K562 (cell line): ENCODE measurements around the gene PLOD1. TPM values are rescaled to one million over a fixed set of nuclear protein-coding genes. Genes with fewer than 3 reads are reported as not detected.

ENCODE experiments used
- CC2D1A ChIP-seq: fragments of 450-650 bp; IDR thresholded peaks from 2 replicates; pipeline ENCODE4 v1.6.1; 2017; ENCODE audit warnings: mild to moderate bottlenecking
- CTBP1 ChIP-seq: fragments of 450-650 bp; IDR thresholded peaks from 2 replicates; pipeline ENCODE4 v1.6.1; 2016; ENCODE audit warnings: borderline replicate concordance
- GABPA ChIP-seq: fragments of 200-800 bp; sonication (Bioruptor generic); conservative IDR thresholded peaks from 2 replicates; pipeline ENCODE4 v1.6.1; 2016; ENCODE audit warnings: low read depth, missing genetic modification characterization, missing compliant biosample characterization
- MAZ ChIP-seq, 2 experiments: fragments of 450-650 bp in 1 of 2; sonication (generic) in 1 of 2; formaldehyde crosslinking; IDR thresholded peaks in 1 of 2; conservative IDR thresholded peaks in 1 of 2; 2 replicates each; pipeline versions ENCODE4 v1.4.0 to v1.5.0; 2020; ENCODE audit warnings: mild to moderate bottlenecking in 1 of 2, missing genetic modification reagents in 1 of 2
- MEIS2 ChIP-seq: fragments of 450-650 bp; IDR thresholded peaks from 2 replicates; pipeline ENCODE4 v1.6.1; 2014; ENCODE audit warnings: mild to moderate bottlenecking; ENCODE audit not compliant: partially characterized antibody
- MGA ChIP-seq: fragments of 450-650 bp; IDR thresholded peaks from 2 replicates; pipeline ENCODE4 v1.6.1; 2016; ENCODE audit warnings: mild to moderate bottlenecking, moderate library complexity
- TEAD1 ChIP-seq, 2 experiments: fragments of 450-650 bp in 1 of 2; sonication (generic) in 1 of 2; formaldehyde crosslinking; IDR thresholded peaks; 2 replicates each; pipeline versions ENCODE4 v1.4.0 to v1.8.0; 2020 to 2022; ENCODE audit warnings: mild to moderate bottlenecking in 2 of 2, missing genetic modification reagents in 1 of 2
- TEAD4 ChIP-seq, 2 experiments: sonication (generic) in 1 of 2; formaldehyde crosslinking in 1 of 2; IDR thresholded peaks; 2 replicates each; pipeline versions ENCODE4 v1.6.1 to v1.8.0; 2012 to 2022; ENCODE audit warnings: borderline replicate concordance in 1 of 2, inconsistent platforms in 1 of 2, low read length in 1 of 2, mild to moderate bottlenecking in 1 of 2, missing genetic modification reagents in 1 of 2
- ZNF121 ChIP-seq: sonication (generic); formaldehyde crosslinking; conservative IDR thresholded peaks from 2 replicates; pipeline ENCODE4 v1.8.0; 2022; ENCODE audit warnings: missing genetic modification reagents
- ZNF77 ChIP-seq: fragments of 250-450 bp; sonication (Bioruptor Pico); IDR thresholded peaks from 2 replicates; pipeline ENCODE4 v1.5.0; 2020
- polyA plus RNA-seq, 8 experiments: library from polyadenylated mRNA; depleted of rRNA in 4 of 8; stranded (reverse) in 5 of 8; unstranded in 3 of 8; fragments of >200 nt; fragmentation: Nextera tagmentation in 2 of 8; fragmentation: Illumina TruSeq in 1 of 8; extraction: Ambion mirVana in 2 of 8; extraction: Trizol in 1 of 8; gene quantifications; 2 replicates each; pipeline versions ENCODE4 v1.2.1 to v1.2.3, GENCODE V29; 2011 to 2014; ENCODE audit warnings: inconsistent platforms in 1 of 8, missing spikeins in 1 of 8
- total RNA-seq, 7 experiments: library from RNA; depleted of rRNA in 6 of 7; stranded (reverse); fragments of >200 nt in 6 of 7; fragmentation: Illumina TruSeq in 2 of 7; extraction: Trizol in 2 of 7; gene quantifications; 2 replicates each; pipeline versions ENCODE4 v1.2.1 to v1.2.3, GENCODE V29; 2011 to 2021; ENCODE audit warnings: low replicate concordance in 1 of 7
- TF ChIP-seq, protein P1 (sequence below), 2 experiments: fragments of 200-800 bp in 1 of 2; sonication (Bioruptor generic) in 1 of 2; sonication (generic) in 1 of 2; formaldehyde crosslinking in 1 of 2; IDR thresholded peaks in 1 of 2; conservative IDR thresholded peaks in 1 of 2; 2 replicates each; pipeline versions ENCODE4 v1.5.0 to v1.6.1; 2016 to 2020; ENCODE audit warnings: missing compliant biosample characterization in 1 of 2, missing genetic modification characterization in 1 of 2, missing genetic modification reagents in 1 of 2
- TF ChIP-seq, protein P2 (sequence below): sonication (generic); formaldehyde crosslinking; IDR thresholded peaks from 2 replicates; pipeline ENCODE4 v1.8.1; 2022; ENCODE audit warnings: missing genetic modification reagents

Gene PLOD1
- total and polyA plus RNA-seq, 9 of the 15 experiments (the other 6 are each of a cell fraction or from before 2014, with no cell fraction given), result 16.6 to 90.8 (median 52.7) TPM

DNA sequence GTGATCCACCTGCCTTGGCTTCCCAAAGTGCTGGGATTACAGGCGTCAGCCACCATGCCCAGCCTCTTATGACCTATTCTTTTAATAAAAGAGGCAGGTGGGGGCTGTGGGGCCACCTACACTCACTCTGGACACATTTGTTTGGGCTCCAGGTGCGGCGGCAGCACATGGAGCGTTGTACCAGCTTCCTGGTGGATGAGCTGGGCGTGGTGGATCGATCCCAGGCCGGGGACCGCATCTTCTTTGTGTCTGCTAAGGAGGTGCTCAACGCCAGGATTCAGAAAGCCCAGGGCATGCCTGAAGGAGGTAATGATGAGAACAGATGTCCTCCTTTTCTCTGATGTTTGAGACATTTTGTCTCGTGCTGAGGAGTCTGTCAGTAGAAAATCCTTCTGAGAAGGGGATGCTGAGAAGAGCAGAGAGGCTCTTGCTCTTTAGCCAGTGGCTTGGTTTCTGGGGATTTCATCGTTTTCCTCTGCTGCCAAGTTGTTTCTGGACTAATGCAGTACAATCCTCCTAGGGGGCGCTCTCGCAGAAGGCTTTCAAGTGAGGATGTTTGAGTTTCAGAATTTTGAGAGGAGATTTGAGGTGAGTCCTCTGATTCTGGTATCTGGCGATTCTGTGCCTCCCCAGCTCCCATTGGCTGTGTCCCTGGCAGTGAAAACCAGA is 66.9 kb downstream of the PLOD1 start (continued):
- no peak for TF ChIP-seq MGA
- peak; percentile 68; the same call in 1 of the 2 replicates for TF ChIP-seq CTBP1
- TF ChIP-seq MAZ (CRISPR knock-in tag; conservative IDR thresholded peaks at IDR 0.05 in 1 of 2, IDR thresholded peaks at IDR 0.05 in 1 of 2), result 0 out of 4 replicates have a peak, but pooled peaks of 1 of the 2 experiments have one; percentile 38
- TF ChIP-seq, protein P1, sequence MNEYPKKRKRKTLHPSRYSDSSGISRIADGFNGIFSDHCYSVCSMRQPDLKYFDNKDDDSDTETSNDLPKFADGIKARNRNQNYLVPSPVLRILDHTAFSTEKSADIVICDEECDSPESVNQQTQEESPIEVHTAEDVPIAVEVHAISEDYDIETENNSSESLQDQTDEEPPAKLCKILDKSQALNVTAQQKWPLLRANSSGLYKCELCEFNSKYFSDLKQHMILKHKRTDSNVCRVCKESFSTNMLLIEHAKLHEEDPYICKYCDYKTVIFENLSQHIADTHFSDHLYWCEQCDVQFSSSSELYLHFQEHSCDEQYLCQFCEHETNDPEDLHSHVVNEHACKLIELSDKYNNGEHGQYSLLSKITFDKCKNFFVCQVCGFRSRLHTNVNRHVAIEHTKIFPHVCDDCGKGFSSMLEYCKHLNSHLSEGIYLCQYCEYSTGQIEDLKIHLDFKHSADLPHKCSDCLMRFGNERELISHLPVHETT (CRISPR knock-in tag; conservative IDR thresholded peaks at IDR 0.05 in 1 of 2, IDR thresholded peaks at IDR 0.05 in 1 of 2), result no peak
- TF ChIP-seq MEIS2, result no peak
- TF ChIP-seq GABPA (tag), result no peak
- peak; percentile 44; the same call in 1 of the 2 replicates for TF ChIP-seq TEAD4 (IDR thresholded peaks at IDR 0.05; ENCODE audit: low read length)
- TF ChIP-seq TEAD4 (CRISPR knock-in tag; IDR thresholded peaks at IDR 0.05; ENCODE audit: borderline replicate concordance), result no peak
- TF ChIP-seq, protein P2, sequence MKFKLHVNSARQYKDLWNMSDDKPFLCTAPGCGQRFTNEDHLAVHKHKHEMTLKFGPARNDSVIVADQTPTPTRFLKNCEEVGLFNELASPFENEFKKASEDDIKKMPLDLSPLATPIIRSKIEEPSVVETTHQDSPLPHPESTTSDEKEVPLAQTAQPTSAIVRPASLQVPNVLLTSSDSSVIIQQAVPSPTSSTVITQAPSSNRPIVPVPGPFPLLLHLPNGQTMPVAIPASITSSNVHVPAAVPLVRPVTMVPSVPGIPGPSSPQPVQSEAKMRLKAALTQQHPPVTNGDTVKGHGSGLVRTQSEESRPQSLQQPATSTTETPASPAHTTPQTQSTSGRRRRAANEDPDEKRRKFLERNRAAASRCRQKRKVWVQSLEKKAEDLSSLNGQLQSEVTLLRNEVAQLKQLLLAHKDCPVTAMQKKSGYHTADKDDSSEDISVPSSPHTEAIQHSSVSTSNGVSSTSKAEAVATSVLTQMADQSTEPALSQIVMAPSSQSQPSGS, result no peak
- 0 out of 4 replicates have a peak, but pooled peaks of 1 of the 2 experiments have one; percentile 39 for TF ChIP-seq TEAD1 (CRISPR knock-in tag; IDR thresholded peaks at IDR 0.05)
- no peak for TF ChIP-seq CC2D1A
- TF ChIP-seq ZNF121 (CRISPR knock-in tag), result no peak
- no peak for TF ChIP-seq ZNF77
